Measurements from ENCODE around the gene SETD2. TPM values are rescaled to one million over a fixed set of nuclear protein-coding genes. Genes with fewer than 3 reads are reported as not detected.

The SETD2 gene
- total and polyA plus RNA-seq, 4 donors, result 7.6 to 37.6 (median 19.0) TPM

- WGBS, result 96% methylated on average over 7 of the region's 7 CpGs
- Histone ChIP-seq H3K27me3 (ENCODE audit: control insufficient read depth in 4 of 4, insufficient read depth in 4 of 4, low read length in 3 of 4) (no peaks in the 10 kb centered on the region), H3K4me1 (ENCODE audit: control insufficient read depth in 4 of 4, insufficient read depth in 4 of 4, low read length in 3 of 4) (no peaks in the 10 kb centered on the region), H3K36me3 (ENCODE audit: control insufficient read depth in 4 of 4, insufficient read depth in 3 of 4, low read depth in 1 of 4, low read length in 3 of 4) (peaks cover 6 to 44% (median 34%) of the 10 kb centered on the region in 4 donors), H3K9me3 (ENCODE audit: control insufficient read depth in 4 of 4, low read length in 3 of 4) (no peaks in the 10 kb centered on the region), H3K4me3 (ENCODE audit: low read depth in 1 of 3, low read length in 3 of 3) (no peak overlapping the region), H3K27ac (ENCODE audit: low read depth in 1 of 2, low read length in 2 of 2) (no peak overlapping the region), H3K9ac (ENCODE audit: low read depth in 1 of 2, low read length in 2 of 2) (no peak overlapping the region)
- DNase-seq (ENCODE audit: low spot score), result no peak
- no peak for TF ChIP-seq TAF1 (conservative IDR thresholded peaks at IDR 0.05)
- TF ChIP-seq RAD21 (IDR thresholded peaks at IDR 0.05), result no peak
- no peak for TF ChIP-seq REST (IDR thresholded peaks at IDR 0.05)
- TF ChIP-seq EGR1 (IDR thresholded peaks at IDR 0.05; ENCODE audit: low read depth in 2 of 2), result no peak
- no peak for TF ChIP-seq ZBTB33 (IDR thresholded peaks at IDR 0.05)
- no peak for TF ChIP-seq FOXA1 (IDR thresholded peaks at IDR 0.05)
- no peak for TF ChIP-seq MAX (IDR thresholded peaks at IDR 0.05)
- TF ChIP-seq SP1 (IDR thresholded peaks at IDR 0.05), result no peak
- no peak for TF ChIP-seq GABPA (IDR thresholded peaks at IDR 0.05 in 1 of 2, conservative IDR thresholded peaks at IDR 0.05 in 1 of 2)
- TF ChIP-seq RXRA (IDR thresholded peaks at IDR 0.05), result no peak
- TF ChIP-seq YY1 (IDR thresholded peaks at IDR 0.05), result no peak
- TF ChIP-seq CTCF (IDR thresholded peaks at IDR 0.05; ENCODE audit: low read depth, low read length, missing input control), result no peak
- TF ChIP-seq ATF3 (IDR thresholded peaks at IDR 0.05), result no peak
- no peak for TF ChIP-seq NR2F2 (IDR thresholded peaks at IDR 0.05)
- no peak for TF ChIP-seq JUND (IDR thresholded peaks at IDR 0.05)
- TF ChIP-seq FOXA2 (IDR thresholded peaks at IDR 0.05), result no peak
- TF ChIP-seq HNF4A (conservative IDR thresholded peaks at IDR 0.05), result no peak
- TF ChIP-seq HNF4G (IDR thresholded peaks at IDR 0.05), result no peak
Observed at GRCh38 chr3:47086071-47086470, 77.8 kb downstream of the SETD2 start.
